ENCODE data around the gene TSPAN1. TPM values are rescaled to one million over a fixed set of nuclear protein-coding genes. Genes with fewer than 3 reads are reported as not detected.

The TSPAN1 gene
- total and polyA plus RNA-seq, 4 donors = 45.3 to 174 (median 139) TPM

- no peaks in the 10 kb centered on the region for H3K36me3 ChIP-seq (ENCODE audit: control insufficient read depth in 4 of 4, insufficient read depth in 4 of 4, low read length in 4 of 4)
- no peak for DNase-seq
Measured at GRCh38 chr1:46204406-46204742, 29.5 kb downstream of the TSPAN1 start.

GRCh38 chr1:46205141-46205540 is 30.3 kb downstream of the TSPAN1 start:
- Histone ChIP-seq H3K4me1 (ENCODE audit: control insufficient read depth in 5 of 5, insufficient read depth in 5 of 5, low read length in 5 of 5) (peaks cover 0 to 11% (median 8%) of the 10 kb centered on the region in 5 donors), H3K4me3 (no peak overlapping the region), H3K9me3 (ENCODE audit: control insufficient read depth in 4 of 4, insufficient read depth in 3 of 4, low read length in 3 of 4) (no peaks in the 10 kb centered on the region), H3K36me3 (ENCODE audit: control insufficient read depth in 4 of 4, insufficient read depth in 4 of 4, low read length in 4 of 4) (no peaks in the 10 kb centered on the region), H3K27me3 (ENCODE audit: control insufficient read depth in 3 of 3, insufficient read depth in 3 of 3, low read length in 2 of 3) (no peaks in the 10 kb centered on the region), H3K9ac (ENCODE audit: insufficient read depth in 1 of 2, low read length in 2 of 2) (no peak overlapping the region), H3K27ac (ENCODE audit: low read depth in 1 of 2, low read length in 1 of 2) (peak overlapping the region in 1 of 2 donors; percentile 72)
- WGBS, 2 donors = 83 to 89% methylated on average over 3 of the region's 3 CpGs
- ATAC-seq (ENCODE audit: insufficient read depth, low FRiP score) = no peak
- TF ChIP-seq, protein P1, sequence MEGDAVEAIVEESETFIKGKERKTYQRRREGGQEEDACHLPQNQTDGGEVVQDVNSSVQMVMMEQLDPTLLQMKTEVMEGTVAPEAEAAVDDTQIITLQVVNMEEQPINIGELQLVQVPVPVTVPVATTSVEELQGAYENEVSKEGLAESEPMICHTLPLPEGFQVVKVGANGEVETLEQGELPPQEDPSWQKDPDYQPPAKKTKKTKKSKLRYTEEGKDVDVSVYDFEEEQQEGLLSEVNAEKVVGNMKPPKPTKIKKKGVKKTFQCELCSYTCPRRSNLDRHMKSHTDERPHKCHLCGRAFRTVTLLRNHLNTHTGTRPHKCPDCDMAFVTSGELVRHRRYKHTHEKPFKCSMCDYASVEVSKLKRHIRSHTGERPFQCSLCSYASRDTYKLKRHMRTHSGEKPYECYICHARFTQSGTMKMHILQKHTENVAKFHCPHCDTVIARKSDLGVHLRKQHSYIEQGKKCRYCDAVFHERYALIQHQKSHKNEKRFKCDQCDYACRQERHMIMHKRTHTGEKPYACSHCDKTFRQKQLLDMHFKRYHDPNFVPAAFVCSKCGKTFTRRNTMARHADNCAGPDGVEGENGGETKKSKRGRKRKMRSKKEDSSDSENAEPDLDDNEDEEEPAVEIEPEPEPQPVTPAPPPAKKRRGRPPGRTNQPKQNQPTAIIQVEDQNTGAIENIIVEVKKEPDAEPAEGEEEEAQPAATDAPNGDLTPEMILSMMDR (IDR thresholded peaks at IDR 0.05; ENCODE audit: control extremely low read depth, extremely low read depth) = no peak
- no peak for DNase-seq

More at GRCh38 chr1:46204406-46204742, 29.5 kb downstream of the TSPAN1 start:
- H3K4me3 ChIP-seq = no peak overlapping the region
- WGBS, 2 donors = 25 to 28% methylated on average over 5 of the region's 5 CpGs
- TF ChIP-seq, protein P1 (IDR thresholded peaks at IDR 0.05; ENCODE audit: control extremely low read depth, extremely low read depth) = no peak
- no peak overlapping the region for H3K9ac ChIP-seq (ENCODE audit: insufficient read depth in 1 of 2, low read length in 2 of 2)
- H3K27me3 ChIP-seq (ENCODE audit: control insufficient read depth in 3 of 3, insufficient read depth in 3 of 3, low read length in 2 of 3) = no peaks in the 10 kb centered on the region
- no peak for ATAC-seq (ENCODE audit: insufficient read depth, low FRiP score)
- no peaks in the 10 kb centered on the region for H3K9me3 ChIP-seq (ENCODE audit: control insufficient read depth in 4 of 4, insufficient read depth in 3 of 4, low read length in 3 of 4)
- H3K27ac ChIP-seq (ENCODE audit: low read depth in 1 of 2, low read length in 1 of 2) = peak overlapping the region; percentile 7 to 89
- peaks cover 0 to 11% (median 8%) of the 10 kb centered on the region in 5 donors for H3K4me1 ChIP-seq (ENCODE audit: control insufficient read depth in 5 of 5, insufficient read depth in 5 of 5, low read length in 5 of 5)

DNA sequence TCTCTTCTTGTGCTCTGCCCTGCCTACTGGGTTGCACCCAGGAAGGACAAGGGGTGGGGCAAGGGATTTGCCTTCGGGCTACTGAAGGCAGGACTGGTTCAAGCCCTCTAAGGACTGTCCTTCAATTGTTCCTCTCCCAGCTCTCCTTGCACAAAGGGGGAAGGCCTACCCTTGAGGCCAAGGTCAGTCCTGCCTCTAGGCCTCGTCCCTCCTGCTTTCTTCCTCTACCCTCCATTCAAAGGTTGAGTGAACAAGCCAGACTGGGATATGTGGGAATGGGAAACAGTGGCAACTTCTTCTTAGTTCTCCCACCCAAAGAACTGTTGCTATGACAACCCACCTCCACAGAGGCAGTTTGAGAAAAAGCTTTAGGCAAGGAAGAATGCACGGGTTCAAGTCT is 30.9 kb downstream of the TSPAN1 start:
- Histone ChIP-seq H3K4me1 (ENCODE audit: control insufficient read depth in 5 of 5, insufficient read depth in 5 of 5, low read length in 5 of 5) (peaks cover 0 to 11% (median 8%) of the 10 kb centered on the region in 5 donors), H3K27ac (ENCODE audit: low read depth in 1 of 2, low read length in 1 of 2) (peak overlapping the region in 1 of 2 donors; percentile 72), H3K4me3 (no peak overlapping the region), H3K27me3 (ENCODE audit: control insufficient read depth in 3 of 3, insufficient read depth in 3 of 3, low read length in 2 of 3) (no peaks in the 10 kb centered on the region), H3K9ac (ENCODE audit: insufficient read depth in 1 of 2, low read length in 2 of 2) (no peak overlapping the region), H3K9me3 (ENCODE audit: control insufficient read depth in 4 of 4, insufficient read depth in 3 of 4, low read length in 3 of 4) (no peaks in the 10 kb centered on the region), H3K36me3 (ENCODE audit: control insufficient read depth in 4 of 4, insufficient read depth in 4 of 4, low read length in 4 of 4) (no peaks in the 10 kb centered on the region)
- 47 to 69% methylated on average over 3 of the region's 3 CpGs for WGBS, 2 donors
- TF ChIP-seq, protein P1 (IDR thresholded peaks at IDR 0.05; ENCODE audit: control extremely low read depth, extremely low read depth) = no peak
- no peak for DNase-seq
- no peak for ATAC-seq (ENCODE audit: insufficient read depth, low FRiP score)

DNA sequence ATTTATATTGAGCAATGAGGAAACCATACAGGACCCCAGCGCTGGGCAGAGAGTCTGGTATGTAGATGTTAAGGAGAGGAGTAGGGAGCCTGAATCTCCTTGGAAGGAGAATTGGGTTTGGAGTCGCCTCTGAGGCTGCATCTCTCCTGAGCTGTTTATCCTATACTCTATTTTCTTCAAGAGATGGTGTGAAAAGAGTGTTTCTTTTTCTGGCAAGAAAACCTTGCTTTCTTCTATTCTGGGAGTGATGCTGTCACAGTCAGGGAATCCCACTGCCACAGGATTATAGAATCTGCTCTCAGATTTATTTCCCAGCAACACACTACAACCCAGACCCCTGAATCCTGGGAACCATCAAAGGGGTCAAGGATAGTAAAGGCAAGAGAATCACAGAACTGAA is 31.5 kb downstream of the TSPAN1 start:
- Histone ChIP-seq H3K27me3 (ENCODE audit: control insufficient read depth in 3 of 3, insufficient read depth in 3 of 3, low read length in 2 of 3) (no peaks in the 10 kb centered on the region), H3K4me3 (no peak overlapping the region), H3K9ac (ENCODE audit: insufficient read depth in 1 of 2, low read length in 2 of 2) (no peak overlapping the region), H3K9me3 (ENCODE audit: control insufficient read depth in 4 of 4, insufficient read depth in 3 of 4, low read length in 3 of 4) (no peaks in the 10 kb centered on the region), H3K4me1 (ENCODE audit: control insufficient read depth in 5 of 5, insufficient read depth in 5 of 5, low read length in 5 of 5) (peaks cover 0 to 11% (median 8%) of the 10 kb centered on the region in 5 donors), H3K27ac (ENCODE audit: low read depth in 1 of 2, low read length in 1 of 2) (peak overlapping the region in 1 of 2 donors; percentile 72), H3K36me3 (ENCODE audit: control insufficient read depth in 4 of 4, insufficient read depth in 4 of 4, low read length in 4 of 4) (no peaks in the 10 kb centered on the region)
- TF ChIP-seq, protein P1 (IDR thresholded peaks at IDR 0.05; ENCODE audit: control extremely low read depth, extremely low read depth) = no peak
- WGBS, 2 donors = 81 to 88% methylated on average over 2 of the region's 2 CpGs
- no peak for DNase-seq
- ATAC-seq (ENCODE audit: insufficient read depth, low FRiP score) = no peak
